Measurements from ENCODE around the gene SH3BGRL2.

The SH3BGRL2 gene

DNA sequence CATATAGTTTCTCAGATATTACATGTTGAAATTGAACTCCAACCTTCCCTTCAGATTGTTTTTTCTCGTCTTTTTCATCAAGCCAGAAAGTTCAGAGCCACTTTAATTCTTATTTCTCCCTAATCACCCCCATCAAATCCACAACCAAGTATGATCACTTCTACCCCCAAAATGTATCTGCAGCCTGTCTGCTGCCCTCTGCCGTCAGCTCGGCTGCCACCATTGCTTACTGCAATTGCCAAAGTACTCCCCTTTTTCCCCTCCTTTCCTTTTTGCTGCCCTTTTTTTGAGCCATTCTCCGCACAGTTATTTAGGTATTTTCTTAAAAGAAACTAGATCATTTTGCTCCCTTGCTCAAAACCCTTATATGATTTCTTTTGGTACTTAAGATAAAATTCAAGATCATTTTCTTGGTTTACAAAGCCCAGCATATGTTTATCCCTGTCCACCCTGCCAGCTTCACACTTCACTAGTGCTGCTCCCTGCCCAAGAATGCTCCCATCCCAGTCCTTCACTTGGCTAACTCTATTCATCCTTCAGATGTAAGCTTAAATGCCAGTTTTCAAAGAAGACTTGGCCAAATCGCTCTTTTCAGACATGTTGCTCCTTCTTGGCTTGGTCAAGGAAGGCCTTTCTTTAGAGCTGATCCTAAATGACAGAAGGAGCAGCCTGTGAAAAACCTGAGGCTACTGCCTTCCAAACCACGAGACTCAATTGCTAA lies 63.7 kb downstream of the SH3BGRL2 start:
- no peak for DNase-seq

DNA sequence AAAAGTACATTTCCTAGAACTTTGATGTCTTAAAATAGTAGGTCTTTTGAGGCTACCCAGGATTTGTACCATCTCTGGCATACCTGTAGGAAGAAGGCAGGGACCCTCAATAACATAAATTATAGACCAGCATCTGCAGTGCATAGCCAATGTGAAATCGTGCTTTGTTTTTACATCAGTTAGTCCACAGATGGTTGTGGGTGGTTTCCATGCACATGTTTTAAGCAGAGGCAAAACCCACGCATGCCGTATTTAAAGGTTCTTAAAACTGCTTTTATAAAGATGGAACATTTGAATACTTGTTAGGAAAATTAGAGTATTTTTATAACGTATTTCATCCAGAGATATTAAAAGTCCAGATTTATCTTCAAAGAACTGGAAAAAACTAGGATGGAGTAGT lies 66.3 kb downstream of the SH3BGRL2 start:
- DNase-seq, result no peak

DNA sequence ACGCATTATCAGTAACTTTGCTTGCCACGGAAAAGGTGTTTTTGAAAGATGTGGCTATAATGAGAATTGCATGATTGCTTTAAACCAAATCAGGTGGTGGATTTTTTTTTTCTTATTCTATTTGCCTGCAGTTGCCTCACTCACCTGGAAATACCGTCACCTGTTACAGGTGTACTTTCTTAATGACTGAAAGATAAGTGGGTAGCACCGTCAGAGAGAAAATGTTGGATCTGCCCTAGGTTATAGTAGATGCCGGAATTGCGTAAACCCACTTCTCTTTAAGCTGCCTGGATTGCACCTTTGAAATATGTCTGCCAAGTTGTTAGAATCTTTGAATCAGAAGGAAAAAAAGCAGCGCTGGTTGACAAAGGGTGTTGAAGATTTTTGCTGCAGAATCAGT lies 68.5 kb downstream of the SH3BGRL2 start:
- DNase-seq, result no peak

DNA sequence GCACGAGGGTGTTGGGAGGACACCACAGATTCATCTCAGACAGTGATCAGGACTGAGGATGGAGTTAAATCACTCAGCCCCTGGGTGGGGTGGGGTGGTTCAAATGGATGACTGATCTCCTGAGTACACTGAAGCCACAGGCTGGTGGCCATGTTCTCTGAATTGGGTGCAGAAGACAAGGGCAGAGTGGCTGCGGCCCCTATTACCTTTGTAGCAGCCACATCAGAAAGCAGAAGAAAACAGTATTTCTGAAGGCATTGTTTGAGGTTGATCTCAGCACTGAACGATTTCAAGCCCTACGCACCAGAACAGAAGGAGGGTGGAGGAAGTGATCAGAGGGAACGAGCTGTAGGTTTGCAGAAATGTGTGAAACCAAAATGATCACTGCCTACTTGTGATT lies 71.6 kb downstream of the SH3BGRL2 start:
- no peak for DNase-seq

DNA sequence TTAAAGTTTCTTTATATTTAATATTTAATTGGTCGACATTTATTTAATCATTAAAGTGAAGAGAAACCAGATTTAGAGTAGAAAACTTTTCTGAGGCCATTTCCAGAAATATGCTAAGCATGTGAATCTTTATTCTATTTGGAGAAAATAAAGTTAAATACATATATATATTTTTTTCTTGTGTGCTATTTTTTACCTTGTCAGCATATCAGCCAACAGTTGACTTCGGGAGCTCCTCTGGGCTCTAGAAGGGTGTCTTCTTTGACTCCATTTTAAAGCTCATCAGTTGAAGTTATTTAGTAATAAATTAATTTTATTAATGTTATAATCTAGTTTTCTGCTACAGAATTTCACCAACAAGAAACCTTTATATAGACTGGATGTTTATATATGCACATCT lies 73.1 kb downstream of the SH3BGRL2 start:
- DNase-seq, result no peak

DNA sequence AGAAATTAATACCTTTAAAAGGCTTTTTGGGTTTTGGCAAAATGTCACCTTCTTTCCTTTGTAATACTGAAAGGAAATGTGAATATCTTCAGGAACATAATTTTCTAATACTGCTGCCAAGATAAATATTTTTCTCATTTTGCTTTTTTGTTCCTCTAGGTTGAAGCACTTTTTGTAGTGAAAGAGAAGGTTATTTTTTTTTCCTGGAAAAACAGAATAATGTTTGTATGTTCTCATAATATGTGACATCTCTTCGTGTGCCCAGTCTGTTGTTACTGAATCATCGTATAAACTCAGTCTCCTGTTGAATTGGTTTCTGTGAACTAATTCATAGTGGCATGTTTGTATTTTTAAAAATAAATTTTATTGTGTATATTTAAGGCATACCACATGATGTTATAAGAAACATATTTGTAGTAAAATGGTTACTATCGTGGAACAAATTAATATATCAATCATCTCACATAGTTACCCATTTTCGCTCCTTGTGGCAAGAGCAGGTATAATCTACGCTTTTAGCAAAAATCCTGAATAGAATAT lies 74.4 kb downstream of the SH3BGRL2 start:
- DNase-seq, result no peak

DNA sequence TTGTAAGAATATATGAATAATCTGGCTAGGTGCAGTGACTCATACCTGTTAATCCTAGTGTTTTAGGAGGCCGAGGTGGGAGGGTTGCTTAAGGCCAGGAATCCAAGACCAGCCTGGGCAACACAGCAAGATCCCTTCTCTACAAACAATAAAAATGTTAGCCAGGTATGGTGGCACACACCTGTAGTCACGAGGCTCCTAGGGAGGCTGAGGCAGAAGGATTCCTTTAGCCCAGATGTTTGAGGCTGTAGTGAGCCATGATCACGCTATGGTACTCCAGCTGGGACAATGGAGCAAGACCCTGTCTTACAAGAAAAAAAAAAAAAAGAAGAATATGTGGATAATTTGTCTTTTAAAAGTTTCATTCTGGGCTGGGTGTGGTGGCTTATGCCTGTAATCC lies 75.4 kb downstream of the SH3BGRL2 start:
- DNase-seq, result no peak

DNA sequence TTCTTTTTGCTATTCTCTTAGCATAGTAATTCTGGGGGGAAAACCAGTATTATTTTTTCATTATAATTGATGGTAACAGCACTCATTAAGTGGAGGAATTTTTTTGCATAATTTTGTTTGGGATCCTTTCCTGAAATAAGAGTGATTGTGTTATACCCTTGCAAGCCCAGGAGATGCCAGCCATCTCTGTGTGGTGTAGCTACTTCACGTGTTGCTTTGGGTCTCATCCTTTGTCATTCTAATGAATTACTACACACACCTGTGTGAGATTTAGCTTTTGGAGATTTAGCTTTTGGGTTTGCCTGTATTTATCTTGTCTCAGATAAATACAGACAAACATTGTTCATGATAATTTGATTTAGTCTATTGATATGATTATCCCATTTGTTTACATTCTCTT lies 76.5 kb downstream of the SH3BGRL2 start:
- no peak for DNase-seq

DNA sequence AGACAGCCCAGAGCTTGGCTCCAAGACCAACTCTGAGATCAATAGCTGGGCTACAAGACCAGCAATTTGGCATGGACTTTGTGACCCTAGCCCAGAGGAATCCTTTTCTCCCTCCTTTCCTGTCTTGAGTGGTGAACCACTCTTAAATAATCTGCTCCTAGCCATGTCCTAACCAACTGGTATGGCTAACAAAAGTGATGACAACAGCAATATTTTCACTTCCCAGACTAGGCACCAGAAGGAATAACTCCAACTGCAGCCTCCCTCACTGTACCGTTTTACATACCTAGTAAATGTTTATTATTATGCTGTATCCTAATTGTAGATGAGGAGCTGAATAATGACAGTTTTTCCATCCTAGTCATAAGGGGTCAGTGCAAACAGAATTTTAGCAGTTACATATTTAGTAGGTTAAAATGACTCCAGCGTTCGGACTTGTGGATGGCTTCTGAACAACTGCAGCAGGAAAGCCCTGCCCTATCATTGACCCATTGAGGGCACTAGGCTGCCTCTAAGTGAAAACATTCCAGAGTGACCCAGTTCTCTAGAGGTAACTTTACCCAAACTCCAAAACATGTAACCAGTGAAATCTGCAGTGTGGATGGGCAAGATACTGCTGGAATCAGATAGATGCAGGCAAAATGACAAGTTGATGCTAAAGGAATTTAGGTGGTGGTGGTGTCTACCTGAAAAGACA lies 77.1 kb downstream of the SH3BGRL2 start:
- no peak for DNase-seq

DNA sequence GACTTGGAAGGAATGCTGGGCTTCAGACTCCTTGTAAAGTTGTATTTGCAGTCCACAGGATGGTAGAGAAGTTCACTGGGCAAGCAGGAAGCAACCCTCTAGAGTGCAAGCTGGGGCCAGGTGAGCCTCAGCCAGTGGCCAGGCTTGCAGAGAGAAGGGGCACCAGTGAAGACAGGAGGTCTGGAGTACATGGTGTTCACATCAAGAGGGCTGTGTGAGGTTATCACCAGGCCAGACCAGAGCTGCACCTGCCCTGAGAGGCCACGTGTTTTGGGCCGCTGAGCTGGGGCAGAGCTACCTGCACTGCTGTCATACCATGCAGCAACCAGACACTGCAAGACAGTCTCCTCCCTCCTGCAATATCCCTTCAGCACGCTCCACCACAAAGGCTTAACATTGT lies 79.0 kb downstream of the SH3BGRL2 start:
- DNase-seq, result no peak

DNA sequence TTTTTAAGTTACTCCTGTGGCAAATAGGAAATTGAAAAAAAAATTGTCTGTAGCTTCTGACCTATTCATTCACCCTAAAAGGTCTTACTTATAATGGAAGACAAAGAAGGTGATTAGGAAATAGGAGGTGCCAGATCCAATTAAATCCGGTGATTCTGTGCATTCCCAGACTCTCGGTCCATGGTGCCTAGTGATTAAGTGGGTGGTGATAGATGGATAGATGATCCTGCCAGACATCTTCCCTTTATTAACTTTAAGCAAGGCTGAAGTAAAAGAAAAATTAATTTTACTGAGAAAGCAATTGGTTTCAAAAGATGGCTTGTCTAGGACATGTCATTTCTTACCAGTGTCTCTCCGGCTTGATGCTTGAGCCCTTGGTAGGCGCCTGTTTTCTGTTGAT lies 80.0 kb downstream of the SH3BGRL2 start:
- DNase-seq, result no peak

DNA sequence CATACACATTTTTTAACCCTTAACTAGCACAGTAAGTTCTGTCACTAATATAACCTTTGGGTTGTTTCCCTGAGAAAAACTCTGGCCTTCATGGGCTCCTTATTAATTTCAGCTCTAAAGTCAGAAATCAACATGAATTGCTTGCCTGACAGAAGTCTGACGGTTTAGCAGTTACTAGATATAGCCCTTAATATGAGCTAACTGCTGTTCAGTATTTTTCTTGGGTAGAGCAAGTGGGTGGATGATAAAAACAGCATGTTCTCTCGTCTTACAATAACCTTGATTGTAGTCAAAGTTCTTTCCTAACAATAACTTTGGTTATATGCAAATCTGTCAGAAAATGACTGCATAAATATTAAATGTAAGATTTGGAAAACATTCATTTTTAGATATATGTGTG lies 81.0 kb downstream of the SH3BGRL2 start:
- no peak for DNase-seq

DNA sequence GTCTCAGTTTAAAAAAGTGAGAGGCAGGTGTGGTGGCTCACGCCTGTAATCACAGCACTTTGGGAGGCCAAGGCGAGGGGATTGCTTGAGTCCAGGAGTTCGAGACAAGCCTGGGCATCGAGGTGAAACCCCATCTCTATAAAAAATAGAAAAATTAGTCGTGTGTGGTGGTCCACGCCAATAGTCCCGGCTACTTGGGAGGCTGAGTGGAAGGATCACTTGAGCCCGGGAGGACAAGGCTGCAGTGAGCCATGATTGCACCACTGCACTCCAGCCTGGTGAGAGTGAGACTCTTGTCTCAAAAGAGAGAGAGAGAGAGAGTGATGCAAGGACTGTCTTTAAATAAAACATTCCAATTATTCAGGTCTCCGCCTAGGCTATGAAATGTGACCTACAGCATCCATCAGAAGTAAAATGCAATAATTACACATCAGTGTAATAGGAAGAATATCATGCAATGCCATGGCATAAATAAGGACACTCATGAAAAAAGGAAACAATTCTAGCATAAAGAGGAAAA lies 81.5 kb downstream of the SH3BGRL2 start:
- DNase-seq, result no peak

DNA sequence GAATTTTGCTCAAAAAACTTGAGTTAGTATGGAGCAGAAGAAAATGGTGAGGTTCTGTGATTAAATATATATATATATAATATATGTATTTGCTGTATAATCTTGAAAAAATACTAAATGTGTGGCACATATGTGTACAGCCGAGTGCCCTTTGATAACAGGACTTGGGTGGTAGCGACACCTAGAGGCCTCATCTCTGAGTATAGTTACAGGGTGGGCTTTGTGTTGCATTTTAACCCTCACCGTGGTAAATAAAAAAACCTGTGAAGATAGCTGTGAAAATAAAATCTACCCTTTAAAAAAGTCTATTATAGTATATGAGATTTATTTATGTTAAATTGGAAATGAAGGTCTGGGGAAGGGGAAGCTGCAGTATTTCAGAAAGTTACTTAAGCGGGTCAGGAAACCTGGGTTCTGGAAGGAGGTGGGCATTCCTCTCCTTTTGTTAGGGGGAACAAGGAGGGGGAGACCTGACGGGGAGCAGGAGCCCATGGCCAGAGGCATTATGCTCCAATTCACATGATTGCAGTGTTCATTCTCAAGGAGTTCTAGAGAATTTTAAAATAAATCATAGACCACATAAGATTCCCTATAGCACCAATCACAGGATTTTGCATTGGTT lies 82.7 kb downstream of the SH3BGRL2 start:
- peak; percentile 20 for DNase-seq

DNA sequence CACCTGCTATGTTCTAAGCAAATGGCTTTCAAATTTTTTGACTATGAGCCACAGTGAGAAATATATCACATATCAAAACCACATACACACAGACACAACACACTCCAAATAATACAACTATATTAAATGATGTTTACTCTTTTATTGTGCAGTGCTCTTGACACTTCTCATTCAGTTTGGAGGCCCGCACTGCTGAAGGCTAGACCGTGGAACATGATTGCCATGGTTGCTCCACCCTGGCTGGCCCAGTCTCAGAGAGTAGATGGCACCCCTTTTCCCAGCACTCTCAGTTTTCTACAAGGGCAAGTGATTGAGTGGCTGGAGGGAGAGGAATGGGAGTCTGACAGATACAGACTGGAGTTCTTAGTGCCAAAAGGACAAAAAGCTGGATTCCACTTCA lies 86.9 kb downstream of the SH3BGRL2 start:
- DNase-seq, result no peak

DNA sequence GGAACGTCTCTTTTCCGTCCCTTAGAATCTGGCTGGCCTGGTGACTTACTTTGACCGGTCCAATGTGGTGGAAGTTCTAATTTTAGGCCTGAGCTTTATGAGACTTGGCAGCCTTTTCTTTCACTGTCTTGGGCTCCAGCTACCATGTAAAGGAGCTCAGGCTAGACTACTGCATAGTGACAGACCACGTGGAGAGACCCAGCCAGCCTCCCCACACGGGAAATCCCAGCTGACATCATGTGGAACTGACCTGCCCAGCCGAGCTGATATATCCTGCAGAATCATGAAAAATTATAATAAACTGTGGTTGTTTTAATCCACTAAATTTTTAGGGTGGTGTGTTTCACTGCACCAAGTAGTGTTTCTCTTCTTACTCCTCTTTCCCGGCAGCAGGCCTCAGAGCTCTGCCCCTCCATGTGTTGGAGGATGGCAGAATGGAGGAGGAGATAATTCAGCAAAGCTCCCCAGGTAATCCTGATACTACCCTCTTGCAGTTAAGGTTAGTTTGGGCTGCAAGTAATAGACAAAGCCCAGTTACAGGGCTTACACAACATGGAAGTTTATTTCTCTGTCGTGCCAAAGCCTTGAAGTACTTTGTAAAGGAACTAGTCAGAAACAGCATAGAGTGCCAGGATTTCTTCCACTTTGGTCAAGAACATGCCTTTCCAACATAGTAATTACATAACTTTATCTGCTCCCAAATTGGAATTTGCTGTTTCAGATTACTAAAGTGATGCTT lies 87.5 kb downstream of the SH3BGRL2 start:
- no peak for DNase-seq

DNA sequence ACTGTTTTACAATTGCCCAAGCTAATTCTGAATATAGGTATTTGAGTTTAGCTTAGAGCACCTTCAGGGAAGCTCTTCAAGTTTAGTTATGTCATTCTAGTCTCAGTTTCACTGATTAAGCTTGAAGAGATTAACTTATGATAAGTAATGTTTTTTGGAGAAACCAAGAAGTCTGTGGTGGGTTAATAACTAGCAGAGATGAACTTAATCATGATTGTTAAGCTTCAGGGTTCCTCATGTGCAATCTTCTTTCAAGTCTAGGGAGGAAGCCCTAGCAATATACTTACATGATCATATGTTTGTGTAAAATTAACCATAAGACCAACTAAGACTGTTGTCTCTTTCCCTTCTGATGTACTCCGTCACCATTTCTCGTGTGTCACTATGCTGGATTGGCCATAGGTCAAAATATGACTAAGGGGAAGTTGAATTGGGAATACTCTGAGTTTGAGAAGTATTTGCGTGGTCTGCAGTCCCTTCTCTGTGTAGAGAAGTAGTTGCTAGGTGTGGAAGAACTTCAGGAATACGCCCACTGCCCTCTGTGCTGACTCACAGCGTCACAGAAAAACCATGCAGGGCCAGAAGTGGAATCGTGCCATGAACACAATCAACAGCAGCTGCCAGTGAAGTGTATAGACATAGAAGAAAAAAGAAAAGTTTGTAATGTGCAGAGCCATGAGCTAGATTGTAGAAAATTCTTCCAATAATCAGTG lies 88.3 kb downstream of the SH3BGRL2 start:
- DNase-seq, result no peak

DNA sequence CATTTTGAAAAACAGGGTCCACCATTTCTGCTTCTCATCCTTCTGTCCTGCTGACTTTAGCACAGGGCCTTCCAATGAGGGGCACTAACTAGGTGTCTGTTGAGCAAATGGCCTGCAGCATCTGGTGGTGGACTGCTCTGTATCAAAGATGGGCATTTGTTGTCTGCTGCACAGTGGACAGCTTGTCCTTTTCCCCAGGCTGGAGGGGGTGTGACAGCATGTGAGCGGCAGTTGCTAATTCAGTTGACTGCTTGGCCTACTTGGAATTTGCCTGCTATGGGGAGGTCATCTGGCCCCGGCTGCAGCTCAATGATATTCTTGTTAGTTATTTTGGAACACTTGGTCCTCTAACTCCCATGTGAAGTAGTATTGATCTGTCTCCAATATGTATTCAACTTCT lies 93.7 kb downstream of the SH3BGRL2 start:
- DNase-seq, result no peak

DNA sequence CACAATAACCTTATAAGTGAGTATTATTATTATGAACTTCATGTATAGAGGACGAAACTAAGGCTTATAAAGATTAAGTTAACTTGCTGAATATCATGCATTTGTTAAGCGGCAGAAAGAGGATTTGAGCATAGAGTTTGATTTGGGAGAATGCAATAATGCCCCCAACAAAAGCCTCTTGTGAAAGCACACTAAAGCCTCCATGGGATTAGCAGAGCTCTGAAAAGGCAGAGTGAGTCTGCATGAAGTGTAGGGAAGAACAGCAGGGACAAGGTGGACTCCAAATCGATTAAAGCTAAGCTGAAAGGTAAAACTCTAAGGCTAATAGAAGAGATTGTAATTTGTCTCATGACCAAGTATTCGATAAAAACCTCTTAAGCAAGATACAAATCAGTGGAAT lies 100.3 kb downstream of the SH3BGRL2 start:
- no peak for DNase-seq

DNA sequence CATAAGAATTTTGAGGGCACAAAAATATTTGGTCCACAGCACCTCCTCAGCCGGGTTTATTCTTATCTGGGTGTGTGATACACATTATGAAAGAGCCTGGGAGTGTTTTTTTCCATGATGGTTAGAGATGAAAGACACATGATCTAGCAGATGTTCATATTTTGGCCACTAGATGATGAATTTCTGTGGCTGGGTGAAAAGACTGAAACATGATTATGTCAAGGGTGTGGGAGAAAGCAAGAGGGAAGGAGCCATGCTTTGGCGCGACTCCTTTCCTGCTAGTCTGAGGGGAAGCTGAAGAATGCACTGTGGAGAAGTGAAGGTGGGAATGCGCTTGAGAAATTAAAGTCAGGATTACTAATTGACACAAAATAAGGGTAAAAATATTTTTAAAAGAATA lies 102.3 kb downstream of the SH3BGRL2 start:
- no peak for DNase-seq

DNA sequence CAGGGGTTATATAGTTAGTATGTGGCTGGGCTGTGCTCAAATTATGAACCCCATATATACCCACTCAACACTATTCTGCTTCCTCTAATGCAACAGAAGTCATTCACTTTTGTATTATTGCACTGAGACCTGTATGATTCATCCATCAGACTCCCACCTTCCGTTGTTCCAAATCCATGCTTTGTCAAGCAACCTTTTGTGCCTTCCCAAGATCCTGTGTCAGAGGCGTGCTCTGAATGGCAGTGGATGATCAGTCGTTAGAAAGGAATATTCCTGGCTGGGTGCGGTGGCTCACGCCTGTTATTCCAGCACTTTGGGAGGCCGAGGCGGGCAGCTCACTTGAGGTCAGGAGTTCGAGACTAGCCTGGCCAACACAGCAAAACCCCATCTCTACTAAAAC lies 103.2 kb downstream of the SH3BGRL2 start:
- no peak for DNase-seq

DNA sequence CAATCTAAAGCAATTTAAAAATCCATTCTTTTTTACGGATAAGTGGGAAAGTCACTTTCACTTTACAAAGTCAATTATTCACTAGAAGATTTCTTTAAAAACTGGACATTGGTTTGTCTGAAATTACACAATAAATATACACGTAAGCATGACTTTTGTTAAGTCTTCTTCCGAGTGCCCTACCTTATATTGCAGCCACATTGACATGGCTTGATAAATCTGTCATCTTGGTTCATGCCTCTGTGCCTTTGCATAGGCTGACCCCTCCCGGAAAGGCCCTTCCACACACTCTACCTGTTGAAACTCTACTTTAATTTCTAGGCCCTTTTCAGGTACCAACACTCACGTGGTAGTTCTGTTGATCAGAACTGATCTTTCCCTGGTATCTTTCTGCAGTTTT lies 104.1 kb downstream of the SH3BGRL2 start:
- no peak for DNase-seq
